Activated CD4-positive, alpha-beta T cell treated with anti-CD3 and anti-CD28 coated beads, Interleukin-2, amount 50 U/mL, for 4 hours (primary cell): Measurements from ENCODE around the gene S100A3.

ENCODE experiments used
- DNase-seq, 2 experiments: peaks; one replicate each; pipeline ENCODE4 v3.0.0-alpha.2; 2020

S100A3 gene

DNA sequence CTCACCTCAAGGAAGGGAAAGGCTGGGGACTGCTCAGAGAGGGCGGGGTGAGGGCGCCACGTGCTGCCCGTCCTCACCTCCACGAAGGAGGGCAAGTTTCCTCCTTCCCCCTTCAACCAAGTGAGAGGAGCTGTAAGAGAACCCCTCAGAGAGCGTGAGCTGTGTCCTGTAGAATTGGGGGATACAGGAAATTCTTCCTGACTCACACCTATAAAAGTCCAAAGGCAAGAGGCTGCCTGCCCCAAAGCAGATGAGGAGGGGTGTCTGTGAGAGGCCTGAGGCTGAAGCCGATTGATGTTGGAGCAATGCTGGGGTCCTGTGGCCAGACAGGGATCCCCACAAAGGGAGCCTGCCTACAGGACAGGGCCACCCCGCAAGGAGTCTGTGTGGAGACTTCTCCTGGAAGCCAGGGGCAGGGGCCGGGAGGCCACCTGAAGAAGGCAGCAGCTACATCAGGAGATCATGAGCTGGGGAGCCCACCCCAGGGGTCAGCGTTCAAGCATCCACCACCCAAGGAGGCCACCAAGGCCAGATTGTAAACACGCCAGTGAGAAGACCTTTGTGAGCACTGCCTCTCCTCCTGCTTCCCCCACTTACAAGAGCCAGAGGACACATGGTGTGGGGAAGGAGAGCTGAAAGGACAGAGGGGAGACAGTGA, 41.0 kb downstream of the S100A3 start:
- no peak for DNase-seq

DNA sequence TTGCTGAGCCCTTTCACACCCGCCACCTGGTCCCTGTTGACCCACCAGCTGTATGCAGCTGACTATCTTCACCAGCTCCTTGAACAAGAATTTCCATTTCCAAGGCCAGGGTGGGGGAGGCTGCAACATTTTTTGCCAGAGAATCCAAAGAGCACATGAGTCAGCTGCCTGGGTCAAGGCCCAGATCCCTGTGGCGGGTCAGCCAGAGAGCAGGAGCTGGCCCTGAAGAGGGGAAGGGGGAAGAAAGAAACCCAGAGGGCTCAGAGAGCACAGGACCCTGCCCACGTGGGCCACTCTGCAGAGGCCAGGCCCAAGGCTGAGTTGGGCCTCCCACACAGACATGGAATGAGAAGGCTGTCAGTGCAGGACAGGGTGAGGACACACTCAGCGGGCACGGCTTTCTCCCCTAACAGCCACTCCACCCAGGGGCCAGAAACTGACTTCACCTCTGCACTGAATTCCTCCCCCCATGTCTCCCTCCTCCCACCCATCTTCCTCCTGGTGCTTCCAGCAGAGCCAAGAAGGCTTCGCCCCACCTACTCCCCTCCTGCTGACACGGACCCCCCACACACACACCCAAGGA, 42.1 kb downstream of the S100A3 start:
- DNase-seq = no peak

- DNase-seq = no peak
Observed at GRCh38 chr1:153506386-153506785, 42.7 kb downstream of the S100A3 start.

DNA sequence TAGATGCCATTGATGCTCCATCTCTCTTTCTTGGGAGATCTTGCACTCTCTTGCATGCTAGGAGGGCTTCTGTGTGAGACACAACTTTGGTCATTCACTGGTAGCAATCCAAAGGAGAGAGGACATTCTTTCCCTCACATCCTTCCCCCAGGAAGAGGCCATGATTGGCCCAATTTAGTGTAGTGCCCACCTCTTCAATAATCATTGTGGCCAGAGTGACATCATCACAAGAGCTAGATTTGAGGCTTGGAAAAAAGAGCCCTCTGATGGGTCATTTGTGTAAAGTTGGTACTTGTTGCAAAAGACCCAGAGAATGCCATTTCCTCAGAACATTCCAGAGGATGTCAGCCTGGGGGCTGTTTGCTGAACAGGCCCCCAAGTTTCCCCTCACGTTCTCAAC, 43.5 kb downstream of the S100A3 start:
- DNase-seq = no peak

DNA sequence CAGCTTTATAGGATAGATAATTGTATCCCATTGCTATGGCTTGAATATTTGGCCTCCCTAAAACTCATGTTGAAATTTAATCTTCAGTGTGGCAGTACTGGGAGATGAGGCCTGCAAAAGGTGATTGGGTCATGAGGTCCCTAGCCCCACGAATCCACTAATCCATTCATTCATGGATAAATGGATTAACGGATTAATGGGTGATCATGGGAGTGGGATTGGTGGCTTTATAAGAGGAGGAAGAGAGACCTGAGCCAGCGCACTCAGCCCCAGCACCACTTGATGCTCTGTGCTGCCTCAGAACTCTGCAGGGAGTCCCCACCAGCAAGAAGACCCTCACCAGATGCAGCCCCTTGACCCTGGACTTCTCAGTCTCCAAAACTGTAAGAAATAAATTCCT, 45.3 kb downstream of the S100A3 start:
- no peak for DNase-seq

DNA sequence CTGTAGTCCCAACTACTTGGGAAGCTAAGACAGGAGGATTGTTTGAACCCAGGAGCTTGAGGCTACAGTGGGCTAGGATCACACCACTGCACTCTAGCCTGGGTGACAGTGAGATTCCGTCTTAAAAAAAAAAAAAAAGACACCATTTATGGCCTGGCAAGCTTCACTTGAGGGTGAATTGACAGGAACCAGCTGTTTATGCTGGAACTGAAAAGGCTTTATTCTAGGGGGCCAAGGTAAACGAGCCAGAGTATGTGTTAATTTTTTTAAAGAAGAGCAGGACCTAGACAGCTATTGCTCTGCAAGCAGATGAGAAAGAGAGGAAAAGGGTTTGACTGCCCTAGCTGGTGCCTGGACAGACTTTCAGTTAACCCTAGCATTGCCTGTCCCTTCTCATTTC, 50.3 kb downstream of the S100A3 start:
- DNase-seq = no peak
